Lung microvascular endothelial cell (primary cell): ENCODE measurements around the gene EDRF1. TPM values are rescaled to one million over a fixed set of nuclear protein-coding genes. Genes with fewer than 3 reads are reported as not detected.
"Not testable (repeated sequence)": the region's sequence is repeated elsewhere in the genome, so short reads cannot be mapped to it uniquely, and the experiment has no call there.

Experiments used
- DNase-seq, 2 donors: peaks; one replicate each; pipeline versions ENCODE4 v3.0.0 to v3.0.0-alpha.2; 2010; ENCODE audit warnings: low read depth in 2 of 2
- total RNA-seq: library from RNA; depleted of rRNA; stranded (reverse); fragments of >200 nt; gene quantifications from 2 replicates; pipeline ENCODE4 v1.2.1, GENCODE V29; 2014

Gene EDRF1
- 9.4 and 15.1 TPM in 2 replicates for total RNA-seq

GRCh38 chr10:125719173-125720001 is at the start of gene EDRF1:
EDRF1 (plus strand) TSS chr10:125719709; CDS start chr10:125719808, 99 bp downstream.
- peak; percentile 99 for DNase-seq

- no peak for DNase-seq
Observed at GRCh38 chr10:125672884-125673283, 46.6 kb upstream of the EDRF1 start.

GRCh38 chr10:125679436-125679835 is 40.1 kb upstream of the EDRF1 start:
- DNase-seq, result peak; percentile 66 to 68

DNA sequence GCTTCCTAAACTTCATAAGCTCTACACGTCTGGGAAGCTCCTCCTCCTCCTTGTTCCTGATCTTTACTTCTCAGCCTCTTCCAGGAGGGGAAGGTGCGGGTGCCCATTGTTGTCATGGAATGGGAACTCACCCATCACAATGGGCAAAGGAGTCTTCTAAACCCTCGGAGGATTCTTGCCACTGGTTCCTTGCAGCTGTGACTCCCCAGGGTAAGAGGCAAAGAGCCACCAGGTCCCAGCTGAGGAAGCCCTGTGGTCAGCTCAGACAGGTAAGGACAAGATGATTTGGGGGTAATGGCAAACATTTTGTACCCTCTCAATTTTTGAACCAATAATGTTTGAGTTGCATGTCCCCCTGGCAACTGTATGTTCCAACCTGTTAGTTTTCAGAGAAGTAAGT is 36.4 kb upstream of the EDRF1 start, which contains the start of gene TEX36:
TSS of gene TEX36 (minus strand) at position 101 of the 400 bp plus-strand sequence. CDS start 174 bp downstream, outside the sequence.
- no peak for DNase-seq

GRCh38 chr10:125683821-125684220 is 35.7 kb upstream of the EDRF1 start:
- no peak for DNase-seq

DNA sequence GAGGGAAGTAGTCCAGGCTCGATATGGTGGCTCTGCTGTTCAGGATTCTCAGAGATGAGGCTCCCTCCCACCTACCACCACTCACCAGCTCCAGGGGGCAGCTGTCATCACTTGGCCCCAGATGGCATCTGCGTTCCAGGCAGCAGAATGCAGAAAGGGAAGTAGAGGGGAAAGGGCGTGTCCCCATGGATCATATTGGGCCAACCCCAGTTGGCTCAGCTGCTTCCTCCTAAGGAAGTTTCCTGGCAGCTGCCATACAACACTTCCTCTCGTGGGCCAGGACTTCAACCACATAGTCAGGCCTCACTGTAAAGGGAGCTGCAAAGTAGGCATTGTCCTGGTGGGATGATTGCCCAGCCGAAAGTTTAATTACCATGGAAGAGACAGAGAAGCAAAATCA is 34.9 kb upstream of the EDRF1 start:
- peak in 1 of 2 donors; percentile 65 for DNase-seq

GRCh38 chr10:125687507-125688185 is 31.9 kb upstream of the EDRF1 start:
- no peak for DNase-seq

GRCh38 chr10:125689955-125690569 is 29.4 kb upstream of the EDRF1 start:
- DNase-seq, result no peak

DNA sequence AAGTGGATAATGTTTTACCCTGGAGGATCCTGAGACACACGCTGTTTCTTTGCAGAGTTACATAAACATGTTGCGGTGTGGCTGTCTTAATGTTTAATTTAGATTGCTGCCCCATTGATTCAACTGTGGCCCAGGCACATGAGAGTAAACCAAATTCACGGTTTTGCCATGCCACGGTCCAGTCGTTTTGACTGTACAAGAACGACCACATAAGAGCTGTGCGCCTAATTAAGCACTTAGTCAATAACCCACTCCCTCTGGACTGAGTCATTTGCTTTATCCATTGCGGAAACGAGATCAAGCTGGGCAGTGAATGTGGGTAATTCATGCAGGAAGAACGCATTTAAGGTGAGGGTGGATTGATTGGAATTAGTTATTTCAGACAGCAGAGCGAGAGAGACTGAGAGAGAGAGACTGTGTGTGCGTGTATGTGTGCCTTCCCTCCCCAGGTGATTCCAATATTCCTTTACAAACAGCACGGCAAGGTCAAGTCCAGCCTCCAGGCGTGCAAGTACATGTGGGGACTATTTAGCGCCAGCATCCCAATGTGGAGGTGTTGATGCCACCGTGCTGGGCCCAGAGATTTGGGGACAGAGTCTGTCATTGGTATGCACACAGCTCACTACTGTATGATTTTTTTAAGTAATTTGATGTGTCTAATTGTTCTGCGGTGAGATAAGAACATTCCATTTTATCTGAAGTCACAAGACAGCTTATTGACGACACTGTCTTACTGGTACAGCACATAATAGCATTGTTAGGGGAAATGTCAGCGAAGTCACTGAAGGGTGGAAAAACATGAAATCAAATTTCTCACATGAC is 28.1 kb upstream of the EDRF1 start:
- DNase-seq, result peak in 1 of 2 donors; percentile 14

DNA sequence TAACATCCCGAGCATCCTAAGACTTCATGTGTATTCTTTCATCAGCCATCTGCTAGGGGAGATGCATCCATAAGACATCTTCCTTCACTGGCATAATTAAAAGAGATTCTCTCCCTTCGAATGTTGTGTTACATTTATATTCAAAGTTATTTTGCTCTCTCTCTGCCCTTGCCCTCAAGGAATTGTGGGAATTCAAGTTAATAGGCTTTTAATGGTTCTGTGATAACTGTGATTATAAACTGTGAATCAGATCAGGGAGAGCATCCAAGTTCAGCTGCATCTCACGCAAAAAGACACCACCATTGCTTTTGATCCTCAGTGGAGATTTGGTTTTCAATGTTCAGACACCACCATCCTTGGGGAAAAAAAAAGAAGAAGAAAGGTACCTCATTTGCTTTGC is 27.3 kb upstream of the EDRF1 start:
- DNase-seq, result no peak

GRCh38 chr10:125692601-125693523 is 26.6 kb upstream of the EDRF1 start:
- DNase-seq, result no peak

- DNase-seq, result no peak
Observed at GRCh38 chr10:125693524-125693847, 26.0 kb upstream of the EDRF1 start.

DNA sequence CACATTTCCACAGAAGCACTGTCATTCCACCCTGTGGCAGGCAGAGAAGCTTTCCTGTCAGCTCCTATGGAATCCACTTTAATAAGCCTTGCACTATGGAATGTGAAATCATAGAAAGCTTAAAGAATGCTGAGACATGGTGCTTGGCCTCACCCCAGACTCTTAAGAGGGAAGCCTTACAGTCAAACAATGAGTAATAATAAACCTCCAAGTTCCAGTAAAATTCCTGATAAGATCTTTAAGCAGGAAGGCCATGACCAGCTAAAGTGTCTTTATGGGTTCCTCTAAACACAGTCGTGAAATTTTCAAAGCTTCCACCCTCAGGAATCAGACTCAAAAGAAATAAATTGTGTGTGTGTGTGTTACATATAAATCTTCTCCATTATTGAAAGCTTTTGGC is 24.6 kb upstream of the EDRF1 start:
- DNase-seq, result peak in 1 of 2 donors; percentile 69

DNA sequence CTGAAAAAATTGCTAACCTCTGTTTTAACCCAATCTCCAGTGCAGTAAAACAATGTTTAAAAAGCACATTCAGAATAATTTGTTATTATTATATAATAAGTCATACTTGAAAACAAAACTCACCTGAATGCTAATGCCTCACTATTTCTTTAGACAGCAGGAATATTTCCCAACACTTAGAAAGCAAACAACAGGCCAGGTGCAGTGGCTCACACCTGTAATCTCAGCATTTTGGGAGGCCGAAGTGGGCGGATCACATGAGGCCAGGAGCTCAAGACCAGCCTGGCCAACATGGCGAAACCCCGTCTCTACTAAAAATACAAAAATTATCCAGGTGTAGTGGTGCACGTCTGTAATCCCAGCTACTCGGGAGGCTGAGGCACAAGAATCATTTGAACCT is 22.6 kb upstream of the EDRF1 start:
- not testable (repeated sequence) for DNase-seq

GRCh38 chr10:125698481-125698998 is 21.0 kb upstream of the EDRF1 start:
- no peak for DNase-seq

GRCh38 chr10:125699562-125700143 is 19.9 kb upstream of the EDRF1 start:
- DNase-seq, result no peak

- peak in 1 of 2 donors; percentile 58 for DNase-seq
Observed at GRCh38 chr10:125700355-125700911, 19.1 kb upstream of the EDRF1 start.

- DNase-seq, result no peak
Observed at GRCh38 chr10:125707541-125708468, 11.7 kb upstream of the EDRF1 start.
